CD4-positive, alpha-beta T cell (primary cell): ENCODE data around the gene CD47. TPM values are rescaled to one million over a fixed set of nuclear protein-coding genes. Genes with fewer than 3 reads are reported as not detected.

Source experiments
- ATAC-seq: fragments of 200-7000 bp; cut with Tn5 transposase; one replicate; pipeline ENCODE4 v1.10.0; 2022; ENCODE audit warnings: mild to moderate bottlenecking; ENCODE audit not compliant: poor library complexity
- CTCF ChIA-PET: fragments of 350-600 bp; sonication (Branson Sonifier 250); formaldehyde crosslinking; loops from one replicate; lab custom pipeline; 2021; ENCODE audit warnings: antibody characterized with exemption, inconsistent platforms; lab: Charles Lee
- POLR2A ChIA-PET: fragments of 350-600 bp; sonication (Branson Sonifier 250); formaldehyde crosslinking; loops from one replicate; lab custom pipeline; 2021; ENCODE audit warnings: antibody characterized with exemption, inconsistent platforms; lab: Charles Lee
- DNase-seq, 14 experiments: peaks; one replicate each; pipeline ENCODE4 v3.0.0-alpha.2; 2013 to 2020; ENCODE audit warnings: mixed read lengths in 2 of 14
- H3K27ac ChIP-seq, 2 donors: one replicate each; pipeline versions ENCODE4 v1.5.1 to v1.7.0; 2013; ENCODE audit warnings: low read length in 2 of 2, low read depth in 1 of 2, mild to moderate bottlenecking in 1 of 2
- H3K27me3 ChIP-seq, 2 experiments: 1 replicate in 1 of 2; 2 replicates in 1 of 2; pipeline versions ENCODE4 v1.6.1 to v1.7.0; 2013; ENCODE audit warnings: low read length in 2 of 2, control low read depth in 1 of 2, mild to moderate bottlenecking in 1 of 2, moderate library complexity in 1 of 2; ENCODE audit not compliant: insufficient read depth in 2 of 2, control insufficient read depth in 1 of 2
- H3K36me3 ChIP-seq: one replicate; pipeline ENCODE4 v1.6.1; 2013; ENCODE audit warnings: low read length, control low read depth; ENCODE audit not compliant: insufficient read depth
- H3K4me1 ChIP-seq: one replicate; pipeline ENCODE4 v1.6.1; 2013; ENCODE audit warnings: low read length, control low read depth; ENCODE audit not compliant: insufficient read depth
- H3K4me3 ChIP-seq: one replicate; pipeline ENCODE4 v1.5.1; 2013; ENCODE audit warnings: mild to moderate bottlenecking, low read length, moderate library complexity
- H3K9me3 ChIP-seq, 2 experiments: 1 replicate in 1 of 2; 2 replicates in 1 of 2; pipeline versions ENCODE4 v1.6.1 to v1.7.0; 2013; ENCODE audit warnings: low read length in 2 of 2, mild to moderate bottlenecking in 2 of 2, control low read depth in 1 of 2, moderate library complexity in 1 of 2; ENCODE audit not compliant: control insufficient read depth in 1 of 2, insufficient read depth in 1 of 2
- H3K27ac Mint-ChIP-seq: one replicate; pipeline ENCODE4 v1.8.0; 2020; ENCODE audit warnings: mixed read lengths
- H3K27me3 Mint-ChIP-seq: one replicate; pipeline ENCODE4 v1.8.0; 2021; ENCODE audit warnings: mixed read lengths
- H3K36me3 Mint-ChIP-seq: one replicate; pipeline ENCODE4 v1.8.0; 2021; ENCODE audit warnings: low read depth, mixed read lengths
- H3K4me1 Mint-ChIP-seq: one replicate; pipeline ENCODE4 v1.8.0; 2021; ENCODE audit warnings: low read depth, mixed read lengths
- H3K4me3 Mint-ChIP-seq: one replicate; pipeline ENCODE4 v1.8.0; 2020; ENCODE audit warnings: mild to moderate bottlenecking, mixed read lengths
- H3K9me3 Mint-ChIP-seq: one replicate; pipeline ENCODE4 v1.8.0; 2020; ENCODE audit warnings: mixed read lengths
- intact Hi-C, 2 experiments: fragments of 100-400 bp; cut with DNase I in 1 of 2; cut with micrococcal nuclease in 1 of 2; formaldehyde crosslinking; loops; one replicate each; pipeline versions ENCODE4 v1.15.1 to v1.9.0; 2023 to 2025; cut with DNase I, micrococcal nuclease
- total RNA-seq, 174 experiments: library from RNA in 2 of 174; stranded (reverse) in 2 of 174; gene quantifications; one replicate each; pipeline ENCODE4 v1.2.3 and lab custom pipeline; 2021 to 2026
- TF ChIP-seq, protein P1 (sequence below): fragments of 200-600 bp; IDR thresholded peaks from one replicate; pipeline ENCODE4 v1.8.0; 2022; ENCODE audit warnings: antibody characterized with exemption, mild to moderate bottlenecking

CD47 gene
- total RNA-seq, 2 experiments from 2014 or later, result 166 to 170 TPM

- H3K4me1 ChIP-seq, result peaks cover 19% of the 10 kb centered on the region
- H3K4me1 Mint-ChIP-seq, result peaks cover 62% of the 10 kb centered on the region
- no peaks in the 10 kb centered on the region for H3K27me3 ChIP-seq
- no peak overlapping the region for H3K4me3 Mint-ChIP-seq
- no peaks in the 10 kb centered on the region for H3K36me3 Mint-ChIP-seq
- ChIA-PET POLR2A (interaction anchor here (1.6 to 2.7 kb wide), 2 partner anchors 24 to 28 kb away, joined by 7 to 11 read pairs; no protein-coding TSS in a partner anchor), CTCF (no interaction called here)
- H3K9me3 ChIP-seq, result no peaks in the 10 kb centered on the region
- H3K9me3 Mint-ChIP-seq, result no peaks in the 10 kb centered on the region
- DNase-seq (no peak), ATAC-seq (no peak)
- intact Hi-C loops, result no loop called here
- peak overlapping the region; percentile 73 for H3K27ac Mint-ChIP-seq
- H3K36me3 ChIP-seq, result no peaks in the 10 kb centered on the region
- TF ChIP-seq, protein P1, sequence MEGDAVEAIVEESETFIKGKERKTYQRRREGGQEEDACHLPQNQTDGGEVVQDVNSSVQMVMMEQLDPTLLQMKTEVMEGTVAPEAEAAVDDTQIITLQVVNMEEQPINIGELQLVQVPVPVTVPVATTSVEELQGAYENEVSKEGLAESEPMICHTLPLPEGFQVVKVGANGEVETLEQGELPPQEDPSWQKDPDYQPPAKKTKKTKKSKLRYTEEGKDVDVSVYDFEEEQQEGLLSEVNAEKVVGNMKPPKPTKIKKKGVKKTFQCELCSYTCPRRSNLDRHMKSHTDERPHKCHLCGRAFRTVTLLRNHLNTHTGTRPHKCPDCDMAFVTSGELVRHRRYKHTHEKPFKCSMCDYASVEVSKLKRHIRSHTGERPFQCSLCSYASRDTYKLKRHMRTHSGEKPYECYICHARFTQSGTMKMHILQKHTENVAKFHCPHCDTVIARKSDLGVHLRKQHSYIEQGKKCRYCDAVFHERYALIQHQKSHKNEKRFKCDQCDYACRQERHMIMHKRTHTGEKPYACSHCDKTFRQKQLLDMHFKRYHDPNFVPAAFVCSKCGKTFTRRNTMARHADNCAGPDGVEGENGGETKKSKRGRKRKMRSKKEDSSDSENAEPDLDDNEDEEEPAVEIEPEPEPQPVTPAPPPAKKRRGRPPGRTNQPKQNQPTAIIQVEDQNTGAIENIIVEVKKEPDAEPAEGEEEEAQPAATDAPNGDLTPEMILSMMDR, result no peak
- H3K27ac ChIP-seq, result no peak overlapping the region
- H3K4me3 ChIP-seq, result no peak overlapping the region
- no peaks in the 10 kb centered on the region for H3K27me3 Mint-ChIP-seq
Measured at GRCh38 chr3:108099244-108099643, 8.4 kb upstream of the CD47 start.

DNA sequence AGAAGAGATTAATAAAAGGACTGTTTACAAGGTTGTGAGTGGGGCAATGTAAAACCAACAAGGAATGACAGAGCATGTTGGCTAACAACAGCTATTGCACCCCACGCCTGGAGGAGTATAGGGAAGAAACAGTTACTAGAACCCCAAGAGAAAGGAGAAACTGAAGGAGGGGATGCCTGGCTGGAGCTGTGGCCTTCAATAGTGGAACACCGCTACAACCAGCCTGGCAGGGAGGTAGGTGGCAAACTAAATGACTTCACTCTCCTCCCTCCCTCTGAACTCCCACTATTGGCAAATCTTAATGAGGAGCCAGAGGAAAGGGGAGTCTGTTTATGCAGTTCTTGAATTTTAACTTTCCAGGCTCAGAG, 7.2 kb upstream of the CD47 start:
- TF ChIP-seq, protein P1, result no peak
- ChIA-PET CTCF (interaction anchor here (1.6 kb wide), 1 partner anchor 33 kb away, joined by 3 read pairs; no protein-coding TSS in a partner anchor), POLR2A (no interaction called here)

DNA sequence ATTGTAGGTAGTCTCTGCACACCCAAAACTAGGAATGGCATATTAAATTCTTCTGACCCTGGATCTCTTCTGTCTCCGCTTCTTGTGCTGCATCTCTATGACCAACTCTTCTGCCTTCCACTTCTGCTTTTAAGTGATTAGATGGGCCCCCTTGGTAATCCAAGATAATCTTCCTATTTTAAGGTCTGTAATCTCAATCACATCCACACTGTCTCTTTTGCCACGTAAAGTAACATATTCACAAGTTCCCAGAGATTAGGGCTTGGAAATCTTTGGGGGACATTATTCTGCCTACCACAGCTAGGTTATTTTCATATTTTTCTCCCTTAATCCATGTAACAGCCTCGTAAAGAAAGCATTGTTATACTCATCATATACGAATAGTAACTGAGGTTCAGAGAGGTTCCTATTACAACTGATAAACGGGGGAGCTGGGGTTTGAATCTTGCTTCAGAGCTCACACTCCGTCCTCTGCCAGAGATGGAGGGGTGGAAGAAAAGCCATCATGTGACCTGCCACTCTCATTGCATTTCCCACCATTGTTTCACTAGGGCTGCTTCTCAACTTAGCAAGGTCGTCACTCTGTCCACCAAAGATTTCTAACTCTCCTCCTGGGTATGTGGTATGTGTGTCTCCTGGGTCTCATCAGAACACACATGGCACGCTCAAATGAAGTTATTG, 6.6 kb upstream of the CD47 start:
- ATAC-seq, result no peak
- CTCF ChIA-PET, result interaction anchor here (1.6 kb wide), 1 partner anchor 34 kb away, joined by 3 read pairs; no protein-coding TSS in a partner anchor
- no peaks in the 10 kb centered on the region for H3K9me3 ChIP-seq

More for the DNA sequence above, 7.2 kb upstream of the CD47 start:
- Mint-ChIP-seq H3K27ac (no peak overlapping the region), H3K36me3 (no peaks in the 10 kb centered on the region), H3K4me1 (peaks cover 73% of the 10 kb centered on the region), H3K9me3 (no peaks in the 10 kb centered on the region), H3K4me3 (no peak overlapping the region), H3K27me3 (no peaks in the 10 kb centered on the region)
- H3K9me3 ChIP-seq, result no peaks in the 10 kb centered on the region
- ATAC-seq, result no peak
- H3K36me3 ChIP-seq, result no peaks in the 10 kb centered on the region
- DNase-seq, result no peak
- intact Hi-C loops, result no loop called here
- H3K27me3 ChIP-seq, result no peaks in the 10 kb centered on the region
- peaks cover 28% of the 10 kb centered on the region for H3K4me1 ChIP-seq
- H3K27ac ChIP-seq, result no peak overlapping the region
- H3K4me3 ChIP-seq, result no peak overlapping the region

More for the DNA sequence above, 6.6 kb upstream of the CD47 start:
- DNase-seq, result no peak
- H3K27me3 Mint-ChIP-seq, result no peaks in the 10 kb centered on the region
- Histone ChIP-seq H3K4me1 (peaks cover 34% of the 10 kb centered on the region), H3K27me3 (no peaks in the 10 kb centered on the region), H3K27ac (no peak overlapping the region), H3K36me3 (no peaks in the 10 kb centered on the region), H3K4me3 (no peak overlapping the region)
- H3K27ac Mint-ChIP-seq, result peak overlapping the region; percentile 70
- H3K4me1 Mint-ChIP-seq, result peaks cover 78% of the 10 kb centered on the region
- no peaks in the 10 kb centered on the region for H3K9me3 Mint-ChIP-seq
- TF ChIP-seq, protein P1, result no peak
- POLR2A ChIA-PET, result no interaction called here
- intact Hi-C loops, result loop anchor here in 1 of 2 experiments (2.0 kb wide), 1 partner anchor 25 kb away; no protein-coding TSS in a partner anchor
- H3K36me3 Mint-ChIP-seq, result no peaks in the 10 kb centered on the region
- H3K4me3 Mint-ChIP-seq, result no peak overlapping the region
